ENCODE measurements around the gene CAMK2D.

The CAMK2D gene

DNA sequence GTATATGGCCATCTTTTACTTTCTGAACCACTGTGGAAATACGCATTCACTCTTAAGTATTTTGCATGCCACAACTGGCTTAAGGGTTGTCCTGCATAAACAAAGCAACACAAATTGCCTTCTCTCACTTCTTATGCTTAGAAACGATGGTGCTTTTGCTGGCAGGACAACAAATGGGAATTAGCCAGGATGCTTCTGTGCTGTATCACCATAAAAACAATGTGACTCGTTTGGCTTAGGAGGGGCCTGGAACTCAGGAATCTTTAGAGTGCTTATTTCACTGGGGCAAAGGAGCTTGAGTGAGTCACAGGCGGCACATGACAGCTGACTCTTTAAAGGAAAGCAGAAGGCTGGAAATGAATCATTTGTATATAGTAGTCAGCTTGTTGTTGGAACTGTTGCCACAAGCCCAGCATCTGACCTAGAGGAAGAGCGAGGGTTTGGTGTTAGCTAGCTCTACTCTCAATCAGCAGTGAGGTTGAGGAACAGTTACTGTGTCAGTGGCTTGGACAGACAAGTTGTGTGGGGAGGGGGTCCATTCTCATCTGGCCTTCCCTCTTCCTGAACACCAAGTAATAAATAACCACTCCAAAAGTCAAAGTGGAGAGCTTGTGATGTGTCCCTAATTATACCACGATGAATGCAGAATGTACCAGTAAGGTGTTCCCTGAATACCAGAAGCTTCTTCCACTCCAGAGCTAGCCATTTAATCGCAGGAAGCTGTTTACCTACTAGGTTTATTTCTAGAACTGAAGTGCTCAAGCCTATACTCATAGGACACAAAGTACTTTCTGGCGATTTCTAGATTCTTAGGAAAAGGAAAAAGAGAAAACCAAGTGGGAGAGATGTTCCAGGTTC, 293.1 kb downstream of the CAMK2D start:
- DNase-seq = peak; percentile 81

GRCh38 chr4:113467581-113467980, 294.0 kb downstream of the CAMK2D start:
- peak; percentile 23 for DNase-seq

- no peak for DNase-seq
These were observed 299.3 kb downstream of the CAMK2D start for GRCh38 chr4:113462286-113462685.

- no peak for DNase-seq
These were observed 300.3 kb downstream of the CAMK2D start for GRCh38 chr4:113461281-113461680.

- no peak for DNase-seq
These were observed 303.7 kb downstream of the CAMK2D start for GRCh38 chr4:113457886-113458285.

DNA sequence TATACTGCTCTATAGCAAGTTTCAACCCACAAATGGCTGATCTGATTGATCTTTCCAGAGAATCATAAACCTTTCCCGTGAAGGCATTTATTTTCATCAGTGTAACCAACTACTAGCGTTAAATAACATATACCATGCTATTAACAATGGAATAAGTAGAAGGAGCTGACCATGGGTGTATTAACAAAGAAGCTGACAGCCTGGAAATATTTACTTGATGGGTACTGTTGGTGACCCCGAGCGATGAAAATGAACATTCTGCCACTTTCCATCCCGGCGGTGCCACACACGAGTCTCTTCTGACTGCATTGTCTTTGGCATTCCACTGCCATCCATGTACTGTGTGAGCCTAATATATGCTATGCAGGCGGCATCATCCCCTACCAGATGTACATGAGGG, 304.4 kb downstream of the CAMK2D start:
- DNase-seq = no peak

GRCh38 chr4:113455061-113455460, 306.5 kb downstream of the CAMK2D start:
- DNase-seq = no peak

- DNase-seq = no peak
These were observed 308.5 kb downstream of the CAMK2D start for GRCh38 chr4:113452868-113453620.

DNA sequence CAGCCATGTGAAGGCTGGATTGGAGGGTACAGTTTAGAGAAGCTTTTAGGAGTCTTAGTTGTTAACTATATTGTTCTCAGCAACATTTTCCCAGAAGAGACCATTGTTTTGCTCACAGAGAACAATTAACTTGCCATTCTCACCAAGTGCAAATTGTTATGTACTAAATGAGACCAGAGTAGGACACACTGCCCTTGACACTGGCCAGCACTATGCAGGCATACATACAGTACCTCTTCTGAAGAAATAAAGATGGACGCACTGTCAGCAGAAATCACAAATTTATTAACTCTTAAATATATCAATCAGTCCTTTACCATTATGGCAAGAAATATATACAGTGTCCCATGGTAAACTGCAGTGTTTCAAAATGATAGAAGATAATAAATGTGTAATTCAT, 309.4 kb downstream of the CAMK2D start:
- no peak for DNase-seq

DNA sequence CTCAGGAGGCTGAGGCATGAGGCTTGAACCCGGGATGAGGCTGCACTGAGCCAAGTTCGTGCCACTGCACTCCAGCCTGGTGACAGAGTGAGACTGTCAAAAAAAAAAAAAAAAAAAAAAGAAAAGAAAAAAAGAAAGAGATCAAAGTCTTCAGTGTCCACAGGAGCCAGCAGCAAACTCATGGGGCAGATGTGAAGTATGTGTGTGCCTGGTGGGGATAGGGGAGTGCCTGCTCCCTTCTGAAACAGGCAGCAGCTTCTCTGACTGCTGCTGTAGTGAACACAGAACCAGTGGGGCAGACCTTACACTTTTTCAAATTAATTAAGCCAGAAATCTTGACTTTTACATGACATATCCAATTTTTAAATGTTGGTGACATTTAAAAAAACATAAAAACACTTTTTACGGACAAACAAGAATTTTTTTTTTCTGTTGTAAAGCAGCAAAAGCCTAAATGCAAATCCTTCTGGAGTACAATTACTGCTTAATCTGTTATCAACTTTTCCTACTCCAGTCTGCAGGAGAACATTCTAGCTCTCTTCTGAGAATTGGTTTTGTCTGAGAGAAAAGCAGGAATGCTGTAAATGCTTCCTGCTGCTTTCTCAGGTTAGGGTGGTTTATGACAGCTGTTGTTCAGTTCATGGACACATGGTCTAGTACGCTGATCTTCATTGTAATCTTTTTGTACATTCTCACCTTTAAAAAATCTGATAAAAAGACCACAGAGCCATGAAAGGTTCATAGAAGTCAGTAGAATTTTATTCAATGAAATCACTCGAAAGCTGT, 311.1 kb downstream of the CAMK2D start:
- no peak for DNase-seq

DNA sequence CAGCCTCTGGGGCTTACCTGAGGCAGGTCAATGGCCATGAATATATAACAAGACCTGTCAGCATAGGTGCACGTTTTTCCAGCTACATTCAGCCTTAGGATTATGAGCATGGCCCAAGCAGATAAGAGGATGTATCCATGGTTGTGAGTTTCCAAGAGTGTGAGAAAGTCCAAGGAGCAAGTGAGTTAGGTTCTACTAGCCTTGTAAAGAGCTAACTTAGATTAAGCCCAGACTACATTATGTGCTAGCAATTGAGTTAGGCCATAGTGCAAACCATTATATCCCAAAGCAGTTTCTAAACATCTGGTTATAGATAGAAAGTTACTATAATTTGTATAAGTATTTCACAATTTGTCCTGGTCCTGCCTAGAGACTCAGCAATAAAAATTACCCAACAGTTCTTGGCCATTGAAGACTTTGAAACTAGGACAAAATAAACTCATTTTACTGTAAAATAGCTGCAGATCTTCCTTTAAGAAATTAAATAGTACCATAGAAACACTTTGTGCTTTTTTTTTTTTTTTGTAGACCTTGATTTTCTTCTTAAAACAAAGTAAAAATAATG, 312.0 kb downstream of the CAMK2D start:
- no peak for DNase-seq

DNA sequence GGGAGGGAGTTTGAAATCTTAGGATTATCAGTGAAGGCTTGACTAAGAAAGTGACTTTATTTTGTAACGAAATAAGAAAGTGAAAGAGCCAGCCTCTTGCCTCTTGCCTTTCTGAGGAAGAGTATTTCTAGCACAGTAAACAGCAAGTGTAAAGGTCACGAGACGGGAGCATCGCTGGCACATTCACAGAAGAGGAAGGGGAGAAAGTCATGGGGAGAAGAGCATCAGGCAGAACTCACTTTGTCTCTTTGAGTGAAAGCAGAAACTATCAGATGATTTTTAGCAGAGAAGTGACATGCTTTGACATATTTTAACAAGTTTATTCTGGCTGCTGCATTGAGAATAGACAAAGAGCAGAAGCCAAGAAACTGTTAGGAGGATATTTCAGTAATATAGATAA, 313.8 kb downstream of the CAMK2D start:
- DNase-seq = peak; percentile 33

- no peak for DNase-seq
These were observed 314.5 kb downstream of the CAMK2D start for GRCh38 chr4:113447061-113447460.

DNA sequence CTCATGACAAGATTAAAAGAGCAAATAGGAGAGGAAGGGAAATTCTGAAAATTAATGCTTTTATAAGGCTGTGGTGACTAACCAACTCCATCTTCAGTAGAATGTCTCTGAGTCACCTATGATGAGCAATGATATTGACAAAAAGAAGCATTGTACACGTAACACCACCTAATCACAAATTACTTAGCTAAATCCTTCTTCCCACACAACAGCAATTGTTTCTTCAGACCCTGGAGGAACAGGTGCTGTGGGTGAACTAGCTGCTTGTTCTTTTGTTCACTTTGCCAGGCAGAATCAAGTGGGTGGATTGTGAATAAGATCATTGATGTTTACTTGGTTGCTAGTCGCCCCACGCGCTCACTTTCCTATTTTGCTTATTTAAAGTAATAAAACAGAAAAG, 315.5 kb downstream of the CAMK2D start:
- peak; percentile 9 for DNase-seq

DNA sequence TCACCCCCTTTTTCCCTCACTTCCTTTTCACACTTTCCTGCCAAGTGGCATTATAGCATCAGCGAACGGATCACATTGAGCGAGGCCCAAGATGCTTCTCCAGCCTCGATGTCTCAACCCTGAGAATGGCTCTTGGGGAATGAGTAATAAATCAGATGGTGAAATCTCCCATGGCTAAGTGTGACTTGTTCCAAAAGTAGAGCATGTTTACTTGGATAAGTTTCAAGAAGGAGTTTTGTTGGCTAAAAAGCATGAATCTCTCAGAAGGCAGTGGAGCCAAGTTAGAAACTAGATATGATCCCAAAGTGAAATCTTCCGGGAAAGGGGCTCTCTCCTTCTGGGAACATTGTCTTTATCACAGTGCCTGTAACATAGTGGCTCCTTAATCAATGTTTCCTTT, 316.3 kb downstream of the CAMK2D start:
- DNase-seq = no peak

- DNase-seq = no peak
These were observed 317.2 kb downstream of the CAMK2D start for GRCh38 chr4:113444386-113444785.

DNA sequence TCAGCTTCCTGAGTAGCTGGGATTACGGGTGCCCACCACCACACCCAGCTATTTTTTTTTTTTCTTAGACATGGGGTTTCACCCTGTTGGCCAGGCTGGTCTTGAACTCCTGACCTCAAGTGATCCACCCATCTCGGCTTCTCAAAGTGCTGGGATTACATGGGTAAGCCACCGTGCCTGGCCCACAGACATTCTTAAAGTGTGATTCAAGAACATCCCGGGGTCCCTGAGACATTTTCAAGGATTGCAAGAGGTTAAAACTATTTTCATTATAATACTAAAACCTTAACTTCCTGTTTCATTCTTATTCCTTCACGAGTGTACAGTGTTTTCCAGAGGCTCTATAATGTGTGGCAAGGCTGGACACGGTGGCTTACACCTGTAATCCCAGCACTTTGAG, 318.7 kb downstream of the CAMK2D start:
- no peak for DNase-seq

- no peak for DNase-seq
These were observed 321.2 kb downstream of the CAMK2D start for GRCh38 chr4:113440371-113440770.

- no peak for DNase-seq
These were observed 322.9 kb downstream of the CAMK2D start for GRCh38 chr4:113438596-113438995.

DNA sequence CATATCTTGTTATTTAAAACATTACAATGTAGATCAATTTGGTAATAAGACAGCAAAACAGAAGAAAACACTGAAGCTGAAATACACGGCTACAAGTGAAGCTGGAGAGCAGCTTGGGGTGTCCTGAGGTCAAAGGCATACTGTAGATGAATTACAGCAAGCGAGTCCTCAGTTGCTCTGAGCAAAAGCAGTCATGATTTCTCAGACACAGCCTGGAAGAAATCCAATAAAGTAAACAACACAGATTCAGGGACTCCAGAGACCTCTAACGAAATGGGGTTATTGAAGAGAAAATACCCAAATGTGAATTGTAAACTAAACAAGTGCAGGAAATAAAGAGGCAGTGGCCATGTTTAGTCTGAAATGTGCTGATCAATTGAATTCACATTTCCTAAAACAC, 324.4 kb downstream of the CAMK2D start:
- DNase-seq = no peak

- DNase-seq = no peak
These were observed 325.2 kb downstream of the CAMK2D start for GRCh38 chr4:113436360-113436759.

GRCh38 chr4:113435893-113436292, 325.6 kb downstream of the CAMK2D start:
- DNase-seq = peak; percentile 20

DNA sequence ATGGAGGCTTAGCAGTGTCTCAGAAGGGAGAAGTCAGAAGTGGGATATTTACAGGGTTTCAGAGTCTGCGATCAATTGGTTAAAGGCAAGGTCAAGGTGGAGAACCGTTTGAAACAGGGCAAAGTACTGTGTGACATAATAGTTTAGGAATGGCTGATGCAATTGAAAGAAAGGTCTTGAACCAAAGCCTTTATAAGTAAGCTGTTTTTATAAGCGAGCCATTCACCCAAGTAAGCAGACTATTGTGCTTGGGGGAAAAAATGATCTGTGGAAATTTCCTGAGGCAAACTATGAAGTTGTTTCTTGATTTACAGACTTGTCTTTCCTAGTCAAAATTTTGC, 327.3 kb downstream of the CAMK2D start:
- DNase-seq = no peak

All from activated CD4-positive, alpha-beta T cell treated with anti-CD3 and anti-CD28 coated beads, Interleukin-10, Interleukin-2, amounts not matched to agents 100 ng/mL and 50 ng/mL, durations not matched to agents 16 hours and 8 hours (primary cell).